ENCODE data around the gene PRSS53.
"Not testable (repeated sequence)": the region's sequence is repeated elsewhere in the genome, so short reads cannot be mapped to it uniquely, and the experiment has no call there.

The PRSS53 gene

DNA sequence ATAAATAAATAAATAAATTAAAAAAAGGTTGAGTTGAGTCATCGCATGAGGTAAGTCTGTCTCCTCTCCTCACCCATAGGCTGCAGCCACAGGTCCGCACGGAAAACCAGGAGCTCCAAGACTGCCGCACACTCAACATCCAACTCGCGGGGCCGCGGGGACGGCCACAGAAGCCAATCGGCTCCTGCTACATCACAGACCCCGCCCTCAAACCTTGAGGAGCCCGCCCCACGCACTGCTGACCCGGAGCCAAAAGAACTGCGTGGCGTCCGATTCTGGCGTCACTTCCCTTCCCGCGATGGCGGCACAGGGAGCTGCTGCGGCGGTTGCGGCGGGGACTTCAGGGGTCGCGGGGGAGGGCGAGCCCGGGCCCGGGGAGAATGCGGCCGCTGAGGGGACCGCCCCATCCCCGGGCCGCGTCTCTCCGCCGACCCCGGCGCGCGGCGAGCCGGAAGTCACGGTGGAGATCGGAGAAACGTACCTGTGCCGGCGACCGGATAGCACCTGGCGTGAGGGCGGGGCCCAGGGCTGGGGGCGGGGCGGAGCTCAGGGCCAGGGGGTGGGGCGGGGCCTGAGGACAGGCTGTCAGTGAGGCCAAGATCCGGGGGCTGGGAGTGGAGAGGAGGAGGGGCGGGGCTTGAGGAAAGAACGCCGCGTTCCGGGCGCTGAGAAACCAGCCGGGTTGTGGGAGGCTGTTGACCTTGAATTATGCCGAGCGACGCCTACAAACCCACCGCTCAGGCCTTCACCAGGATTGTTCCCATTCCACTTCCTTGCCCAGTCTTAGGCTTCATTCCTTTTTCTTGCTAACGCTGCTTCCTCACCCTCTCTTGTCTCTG is 28.9 kb upstream of the PRSS53 start, which contains the start of gene KAT8:
TSS of gene KAT8 (plus strand) at position 281 of the 839 bp plus-strand sequence. CDS start at position 299, 18 bp downstream.
- peak; percentile 86 for FAIRE-seq

DNA sequence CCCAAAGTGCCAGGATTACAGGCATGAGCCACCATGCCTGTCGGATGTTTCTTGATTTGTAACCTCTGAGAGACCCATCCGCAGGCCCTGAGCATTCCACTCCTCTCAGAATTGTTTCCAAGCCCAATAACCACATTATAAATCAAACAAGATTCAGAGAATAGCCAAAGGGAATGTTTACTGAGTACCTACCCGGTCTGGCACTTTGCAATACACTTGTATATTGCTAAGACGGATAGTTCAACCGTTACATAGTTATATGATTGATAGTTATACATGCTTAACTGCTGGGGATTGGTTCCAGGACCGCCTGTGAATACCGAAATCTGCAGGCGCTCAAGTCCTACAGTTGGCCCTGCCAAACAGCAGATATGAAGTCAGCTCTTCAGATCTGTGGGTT is 25.7 kb upstream of the PRSS53 start:
- FAIRE-seq = no peak

DNA sequence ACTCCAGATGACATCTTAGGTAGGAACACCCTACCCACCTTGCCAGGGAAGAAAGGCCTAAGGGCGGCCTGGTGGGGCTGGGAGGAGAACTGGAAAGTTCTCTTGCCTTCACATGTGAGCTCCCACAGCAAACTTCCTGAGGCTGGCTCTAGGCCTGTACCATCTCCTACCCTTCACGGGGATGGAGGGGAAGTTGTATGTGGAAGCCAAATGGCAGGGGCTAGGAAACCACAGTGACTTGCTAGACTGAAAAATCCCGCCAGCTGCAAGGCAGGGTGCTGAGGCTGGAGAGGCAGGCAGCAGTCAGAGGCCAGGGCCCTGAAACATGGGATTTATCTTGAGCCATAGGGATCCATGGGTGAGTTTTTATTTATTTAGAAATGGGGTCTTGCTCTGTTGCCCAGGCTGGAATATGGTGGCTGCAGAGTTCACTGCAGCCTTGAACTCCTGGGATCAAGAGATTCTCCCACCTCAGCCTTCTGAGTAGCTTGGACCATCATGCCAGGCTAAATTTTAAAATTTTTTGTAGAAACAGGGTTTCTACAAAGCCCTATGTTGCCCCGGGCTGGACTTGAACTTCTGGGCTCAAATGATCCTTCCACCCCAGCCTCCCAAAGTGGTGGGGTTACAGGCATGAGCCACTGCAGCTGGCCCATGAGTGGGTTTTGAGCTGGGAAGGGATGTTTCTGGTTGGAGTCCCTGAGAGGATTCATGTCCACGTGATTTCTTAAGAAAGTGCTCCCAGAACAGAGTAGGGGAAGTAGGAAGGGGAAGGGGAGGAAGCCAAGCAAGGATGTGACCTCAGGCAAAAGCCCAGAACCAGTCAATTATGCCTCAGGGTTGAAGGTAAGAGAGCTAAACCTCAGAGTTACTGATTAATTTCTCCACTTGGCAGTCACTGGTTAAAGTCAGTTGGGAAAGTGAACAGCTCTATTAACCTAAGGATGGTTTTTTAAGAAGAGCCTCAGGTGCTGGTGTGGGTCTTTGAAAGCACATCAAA is 24.7 kb upstream of the PRSS53 start:
- FAIRE-seq = no peak

DNA sequence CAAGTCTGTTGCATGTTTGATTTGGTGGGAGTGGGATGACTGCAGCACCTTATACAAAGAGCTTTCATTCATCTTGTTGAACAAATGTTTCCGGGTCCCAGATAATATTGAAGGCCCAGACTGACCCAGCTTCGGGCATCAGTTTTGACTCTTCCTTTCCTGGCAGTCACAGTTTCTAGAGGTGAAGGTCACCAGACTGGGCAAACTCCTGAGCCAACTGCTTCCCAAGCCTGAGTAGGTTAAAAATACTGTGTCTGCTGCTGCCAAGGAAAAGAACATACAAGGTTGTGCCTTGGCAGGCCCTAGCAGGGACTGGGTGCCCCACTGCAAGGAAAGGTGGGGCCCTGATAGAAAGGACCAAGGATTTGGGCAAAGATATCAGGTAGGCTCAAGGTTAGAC is 24.0 kb upstream of the PRSS53 start:
- FAIRE-seq = no peak

DNA sequence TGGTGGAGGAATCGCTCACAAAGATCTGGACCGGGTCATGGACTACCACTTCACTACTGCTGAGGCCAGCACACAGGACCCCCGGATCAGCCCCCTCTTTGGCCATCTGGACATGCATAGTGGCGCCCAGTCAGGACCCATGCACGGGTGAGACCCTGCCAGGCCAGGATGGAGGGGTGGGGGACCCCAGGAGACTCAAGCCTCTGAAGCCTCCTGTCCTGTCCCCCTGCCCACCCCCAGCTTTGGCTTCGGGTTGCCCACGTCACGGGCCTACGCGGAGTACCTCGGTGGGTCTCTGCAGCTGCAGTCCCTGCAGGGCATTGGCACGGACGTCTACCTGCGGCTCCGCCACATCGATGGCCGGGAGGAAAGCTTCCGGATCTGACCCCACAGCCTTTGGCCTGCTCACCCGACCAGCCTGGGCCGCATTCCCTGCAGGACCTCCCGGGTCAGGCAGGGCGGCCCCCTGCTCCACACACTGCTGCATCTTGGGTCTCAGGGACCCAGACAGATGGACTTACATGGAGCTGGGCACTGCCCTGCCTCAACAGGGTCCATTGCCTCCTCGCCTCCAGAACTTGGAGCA is 23.2 kb upstream of the PRSS53 start:
- no peak for FAIRE-seq

DNA sequence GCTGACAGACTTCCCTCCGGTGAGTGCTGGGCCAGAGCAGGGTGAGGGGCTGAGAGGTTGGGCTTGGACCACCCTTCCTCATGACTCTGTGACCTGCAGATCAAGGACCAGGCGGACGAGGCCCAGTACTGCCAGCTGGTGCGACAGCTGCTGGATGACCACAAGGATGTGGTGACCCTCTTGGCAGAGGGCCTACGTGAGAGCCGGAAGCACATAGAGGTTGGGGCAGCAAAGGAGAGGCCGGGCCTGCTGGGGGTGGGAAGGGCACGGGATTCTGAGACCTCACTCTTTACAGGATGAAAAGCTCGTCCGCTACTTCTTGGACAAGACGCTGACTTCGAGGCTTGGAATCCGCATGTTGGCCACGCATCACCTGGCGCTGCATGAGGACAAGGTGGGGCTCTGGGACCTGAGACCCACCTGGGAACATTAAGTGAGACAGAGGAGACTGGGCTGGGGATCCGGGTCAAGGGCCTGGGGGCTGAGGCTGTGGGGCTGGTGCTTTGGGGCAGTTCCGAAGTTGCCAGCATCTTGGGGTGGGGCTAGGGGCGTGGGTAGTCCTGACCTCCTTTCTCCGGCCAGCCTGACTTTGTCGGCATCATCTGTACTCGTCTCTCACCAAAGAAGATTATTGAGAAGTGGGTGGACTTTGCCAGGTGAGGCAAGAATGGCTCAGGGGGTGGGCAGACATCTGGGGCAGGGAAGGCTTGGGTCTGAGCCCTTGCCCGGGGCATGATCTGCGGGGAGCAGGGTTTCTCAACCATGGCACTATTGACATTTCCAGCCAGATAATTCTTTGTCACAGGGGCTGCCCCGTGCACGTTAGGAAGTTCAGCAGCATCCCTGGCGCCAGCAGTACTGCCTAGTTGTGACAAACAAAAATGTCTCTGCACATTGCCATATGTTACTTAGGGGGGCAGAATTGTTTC is 21.6 kb upstream of the PRSS53 start:
- FAIRE-seq = no peak

DNA sequence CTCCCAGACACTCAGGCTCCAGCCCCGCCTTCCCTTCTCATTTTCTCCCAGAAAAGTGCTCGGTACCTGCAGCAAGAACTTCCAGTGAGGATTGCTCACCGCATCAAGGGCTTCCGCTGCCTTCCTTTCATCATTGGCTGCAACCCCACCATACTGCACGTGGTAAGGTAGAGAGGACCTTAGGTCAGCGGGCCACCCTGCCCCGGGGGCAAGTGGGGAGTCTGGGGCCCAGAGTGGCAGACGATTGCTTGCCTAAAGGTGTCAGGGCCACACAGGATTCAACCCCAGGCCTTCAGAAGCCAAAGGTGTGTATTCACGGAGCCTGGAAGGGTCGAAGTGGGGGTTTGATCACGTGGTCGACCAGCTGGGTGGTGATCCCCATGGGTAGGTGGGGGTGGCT is 20.9 kb upstream of the PRSS53 start:
- no peak for FAIRE-seq

DNA sequence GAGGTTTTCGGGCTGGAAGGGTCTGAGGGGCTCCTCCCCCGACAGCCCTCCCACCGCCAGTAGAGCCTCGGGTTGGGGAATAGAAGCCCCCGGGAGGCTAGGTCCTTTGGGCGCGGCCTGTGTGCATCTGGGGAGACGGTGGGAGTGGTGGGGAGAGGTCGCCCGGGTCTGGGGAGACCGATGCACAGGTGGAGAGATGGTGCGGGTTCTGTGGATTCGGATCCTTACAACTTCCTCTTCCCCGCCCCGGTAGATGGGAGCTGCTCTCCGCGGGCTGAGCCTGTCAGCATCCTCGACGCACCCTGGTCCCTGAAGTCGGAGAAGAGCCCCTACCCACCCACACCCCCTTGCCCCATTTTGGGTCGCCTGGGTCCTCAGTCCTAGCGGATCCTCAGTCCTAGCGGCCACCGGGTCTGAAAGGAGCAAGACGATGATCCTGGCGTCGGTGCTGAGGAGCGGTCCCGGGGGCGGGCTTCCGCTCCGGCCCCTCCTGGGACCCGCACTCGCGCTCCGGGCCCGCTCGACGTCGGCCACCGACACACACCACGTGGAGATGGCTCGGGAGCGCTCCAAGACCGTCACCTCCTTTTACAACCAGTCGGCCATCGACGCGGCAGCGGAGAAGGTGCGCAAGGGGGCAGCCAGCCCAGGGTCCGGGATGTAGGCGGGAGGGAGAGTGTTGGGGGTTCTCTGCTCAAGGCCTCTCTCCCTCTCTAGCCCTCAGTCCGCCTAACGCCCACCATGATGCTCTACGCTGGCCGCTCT is 20.2 kb upstream of the PRSS53 start:
- FAIRE-seq = no peak

DNA sequence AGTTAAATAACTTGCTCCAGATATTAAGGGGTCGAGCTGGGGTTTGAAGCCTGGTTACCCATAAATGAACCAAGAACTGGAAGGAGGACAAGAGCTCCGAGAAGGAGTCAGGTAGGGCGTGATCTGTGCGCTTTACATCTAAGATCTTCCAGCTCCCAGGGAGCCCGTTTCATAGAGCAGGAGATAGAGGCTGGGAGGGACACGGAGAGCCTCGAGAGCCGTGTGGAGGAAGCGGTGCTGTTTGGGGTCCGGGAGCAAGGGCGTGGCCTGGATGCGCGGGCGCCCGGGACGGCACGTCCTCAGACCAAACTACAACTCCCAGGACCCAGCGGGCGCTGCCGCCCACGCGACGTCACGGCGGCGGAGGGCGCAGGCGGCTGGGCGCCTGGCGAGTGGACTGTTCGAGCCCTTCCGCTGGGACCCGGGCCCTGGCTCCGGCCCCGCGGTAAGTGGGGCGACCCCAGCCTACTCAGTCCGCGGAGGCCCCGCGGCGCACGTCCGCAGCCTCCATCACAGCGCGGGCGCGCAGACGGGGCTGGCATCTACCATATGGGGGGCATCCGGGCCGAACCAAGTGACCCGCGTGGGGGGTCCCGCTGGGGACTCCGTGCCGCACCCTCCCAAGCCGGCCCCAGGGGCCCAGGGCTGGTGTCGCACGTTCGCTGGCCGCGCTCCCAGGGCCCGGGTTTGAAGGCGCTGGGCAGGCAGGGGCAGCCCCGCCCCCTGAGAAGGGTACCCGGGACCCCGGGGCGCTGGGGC is 19.5 kb upstream of the PRSS53 start, which contains the start of gene BCKDK:
TSS of gene BCKDK (plus strand) at position 352 of the 759 bp plus-strand sequence. CDS start 838 bp downstream, outside the sequence.
- FAIRE-seq = no peak

DNA sequence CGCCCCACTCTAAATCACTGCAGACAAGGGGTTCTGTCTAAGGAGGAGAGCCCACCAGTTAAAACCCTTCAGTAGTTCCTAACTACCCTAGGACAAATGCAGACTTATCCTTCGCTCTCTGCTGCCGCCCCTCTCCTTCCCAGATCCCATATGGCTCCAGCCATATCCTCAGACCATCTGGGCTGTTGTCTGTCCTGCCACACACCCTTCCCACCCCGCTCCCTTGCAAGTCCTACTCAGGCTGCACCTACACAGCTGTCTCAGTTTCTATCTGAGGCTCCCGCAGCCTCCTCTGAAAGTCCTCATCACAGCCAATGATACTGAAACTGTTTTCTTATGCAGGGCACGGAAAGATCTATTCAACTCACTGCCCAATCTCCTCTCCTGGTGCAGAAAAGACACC is 18.7 kb upstream of the PRSS53 start:
- FAIRE-seq = no peak

DNA sequence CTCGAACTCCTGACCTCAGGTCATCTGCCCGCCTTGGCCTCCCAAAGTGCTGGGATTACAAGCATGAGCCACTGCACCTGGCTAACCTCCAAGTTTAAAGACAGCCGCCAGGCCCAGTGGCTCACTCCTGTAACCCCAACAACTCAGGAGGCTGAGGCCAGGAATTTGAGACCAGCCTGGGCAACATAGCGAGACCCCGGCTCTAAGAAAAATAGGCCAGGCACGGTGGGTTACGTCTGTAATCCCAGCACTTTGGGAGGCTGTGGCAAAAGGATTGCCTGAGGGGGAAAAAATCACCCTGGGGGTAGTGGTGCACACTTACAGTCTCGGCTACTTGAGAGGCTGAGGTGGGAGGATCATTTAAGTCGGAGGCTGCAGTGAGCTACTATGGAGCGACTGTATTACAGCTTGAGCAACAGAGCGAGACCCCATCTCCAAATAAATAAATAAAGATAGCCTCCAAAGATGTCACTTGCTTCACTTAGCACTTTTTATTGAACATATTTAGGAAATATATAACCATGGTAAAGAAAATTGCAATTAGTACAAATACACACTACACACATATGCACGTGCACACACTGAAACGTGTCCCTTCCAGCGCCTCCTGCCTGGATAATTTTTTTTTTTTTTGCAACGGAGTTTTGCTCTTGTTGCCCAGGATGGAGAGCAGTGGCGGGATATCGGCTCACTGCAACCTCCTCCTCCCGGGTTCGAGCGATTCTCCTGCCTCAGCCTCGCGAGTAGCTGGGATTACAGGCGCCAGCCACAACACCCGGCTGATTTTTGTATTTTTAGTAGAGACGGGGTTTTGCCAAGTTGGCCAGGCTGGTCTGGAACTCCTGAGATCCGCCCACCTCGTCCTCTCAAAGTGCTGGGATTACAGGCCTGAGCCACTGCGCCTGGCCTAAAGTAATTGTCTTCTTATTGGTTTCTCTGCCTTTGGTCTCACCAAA is 18.0 kb upstream of the PRSS53 start:
- FAIRE-seq = no peak

DNA sequence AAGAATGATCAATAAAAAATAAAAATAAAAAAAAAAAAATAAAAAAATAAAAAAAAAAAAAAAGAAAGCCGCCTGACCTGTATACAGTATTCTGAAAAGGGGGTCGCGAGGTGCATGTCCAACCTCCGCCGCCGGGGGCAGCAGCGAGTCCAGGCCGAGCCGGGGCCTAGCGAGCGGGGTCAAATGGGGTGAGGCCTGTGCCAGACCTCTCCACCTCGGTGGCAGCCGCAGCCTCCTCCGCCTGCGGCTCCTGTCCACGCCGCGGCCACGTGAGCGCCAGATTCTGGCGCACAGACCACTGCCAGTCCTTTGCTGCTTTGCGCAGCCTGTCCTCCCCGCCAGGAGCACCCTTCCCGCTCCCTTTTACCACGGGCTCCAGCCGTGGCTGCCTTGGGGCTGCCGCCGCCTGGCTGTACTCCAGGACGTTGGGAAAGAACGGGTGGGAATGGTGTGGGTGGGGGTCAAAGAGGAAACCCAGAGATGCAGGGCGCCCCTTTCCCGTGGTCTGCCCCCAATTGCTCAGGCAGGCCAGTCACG is 17.0 kb upstream of the PRSS53 start:
- FAIRE-seq = no peak

DNA sequence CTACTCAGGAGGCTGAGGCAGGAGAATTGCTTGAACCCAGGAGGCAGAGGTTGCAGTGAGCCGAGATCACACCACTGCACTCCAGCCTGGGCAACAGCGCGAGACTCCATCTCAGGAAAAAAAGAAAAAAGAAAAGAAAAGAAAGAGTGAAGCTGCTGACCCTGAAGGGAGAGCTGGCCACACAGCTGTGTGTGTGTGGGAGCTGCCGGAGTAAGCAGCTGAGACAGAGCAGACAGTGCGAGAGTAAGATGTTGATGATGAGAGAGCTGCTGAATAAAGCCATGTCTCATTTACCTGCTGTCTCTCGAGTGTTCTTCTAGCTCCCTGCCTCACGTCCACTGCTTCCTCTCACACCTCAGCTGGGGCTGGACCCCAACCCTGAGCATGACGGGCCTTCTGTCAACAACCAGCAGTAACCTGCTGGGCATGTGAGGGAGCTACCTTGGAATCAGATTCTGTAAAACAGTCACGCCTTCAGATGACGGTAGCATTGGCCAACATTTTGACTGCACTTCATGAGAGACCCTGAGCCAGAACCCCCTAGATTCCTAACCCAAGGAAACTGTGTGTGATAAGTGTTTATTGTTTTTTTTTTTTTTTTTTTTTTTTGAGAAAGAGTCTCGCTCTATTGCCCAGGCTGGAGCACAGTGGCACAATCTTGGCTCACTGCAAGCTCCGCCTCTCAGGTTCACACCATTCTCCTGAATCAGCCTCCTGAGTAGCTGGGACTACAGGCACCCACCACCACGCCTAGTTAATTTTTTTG is 12.3 kb upstream of the PRSS53 start:
- not testable (repeated sequence) for FAIRE-seq

DNA sequence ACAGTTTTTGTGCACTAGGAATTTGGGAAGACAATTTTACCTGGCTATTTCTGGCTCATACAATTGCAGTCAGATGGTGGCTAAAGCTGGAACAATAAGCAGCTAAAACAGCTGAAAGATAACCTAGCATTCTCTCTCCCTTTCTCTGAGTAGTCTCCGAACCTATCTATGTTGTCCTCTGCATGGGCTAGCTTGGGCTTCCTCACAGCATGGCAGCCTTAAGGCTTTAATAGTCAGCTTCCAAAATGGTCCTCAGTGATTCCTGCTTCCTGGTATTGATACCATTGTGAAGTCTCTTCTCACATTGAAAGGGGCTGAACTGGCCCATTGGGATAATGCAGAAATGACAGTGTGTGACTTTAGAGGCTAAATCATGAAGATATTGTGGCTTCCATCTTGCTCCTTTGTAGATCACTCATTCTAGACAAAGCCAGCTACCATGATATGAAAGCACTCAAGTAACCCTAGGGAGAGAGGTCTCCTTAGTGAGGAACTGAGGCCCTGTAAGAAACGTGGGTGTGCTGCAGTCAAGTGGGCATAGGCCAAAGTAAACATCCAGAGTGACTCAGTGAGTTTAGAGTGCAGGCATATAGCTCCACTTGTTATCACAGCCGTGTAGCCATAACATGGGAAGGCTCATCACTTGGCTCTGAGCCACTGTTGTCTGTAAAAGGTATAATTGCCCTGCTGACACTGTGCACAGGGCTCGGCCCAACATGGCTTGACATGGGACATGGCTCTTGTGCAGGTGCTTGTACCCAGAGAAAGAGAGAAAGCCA is 11.3 kb upstream of the PRSS53 start:
- FAIRE-seq = no peak

DNA sequence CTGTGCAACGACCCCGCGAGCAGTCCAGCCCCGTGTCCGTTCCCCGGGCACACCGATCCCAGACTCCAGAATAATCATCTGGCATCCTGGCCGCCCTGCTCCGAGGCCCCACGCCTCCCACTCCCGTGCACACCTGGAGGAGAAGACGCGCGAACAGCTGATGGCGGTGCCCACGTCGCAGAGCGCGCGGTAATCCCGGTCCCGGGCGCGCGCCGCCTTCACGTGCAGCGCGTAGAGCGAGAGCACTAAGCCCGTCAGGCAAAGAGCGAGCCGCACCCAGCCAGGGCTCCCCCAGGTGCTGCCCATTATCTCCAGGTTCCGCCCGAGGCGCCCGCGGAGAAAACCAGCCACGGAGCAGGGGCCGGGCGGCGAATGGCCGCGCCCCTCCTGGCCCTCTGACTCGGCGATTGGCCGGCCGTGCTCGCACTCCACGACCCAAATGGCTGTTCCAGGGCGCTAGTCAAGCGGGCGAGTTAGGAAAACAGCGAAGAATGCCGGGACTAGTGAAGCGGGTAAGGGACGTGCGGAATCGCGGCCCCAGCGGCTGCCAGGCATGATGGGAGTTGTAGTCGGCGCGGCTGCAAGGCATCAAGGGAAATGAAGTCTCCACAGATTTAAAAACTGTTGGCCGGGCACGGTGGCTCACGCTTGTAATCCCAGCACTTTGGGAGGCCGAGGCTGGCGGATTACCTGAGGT is 5.8 kb upstream of the PRSS53 start, which contains the start of gene VKORC1:
TSS of gene VKORC1 (minus strand) at position 374 of the 697 bp plus-strand sequence. CDS start at position 306, 68 bp downstream.
- FAIRE-seq = peak; percentile 95

DNA sequence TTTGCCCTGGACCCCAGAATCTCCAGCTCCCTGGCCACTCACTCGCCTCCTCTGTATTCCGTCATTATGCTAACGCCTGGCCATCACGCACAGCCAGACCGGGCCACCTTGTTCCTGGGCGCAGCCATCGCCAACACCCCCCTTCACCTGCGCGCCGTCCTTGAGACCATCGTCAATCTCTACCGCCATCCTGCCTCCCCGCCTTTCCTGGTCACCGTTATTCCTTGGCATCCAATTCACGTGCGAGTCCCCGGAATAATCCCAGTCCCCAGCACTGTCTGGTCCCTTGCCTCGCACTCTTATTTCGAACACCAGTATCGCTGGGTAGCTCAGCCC is 5.3 kb upstream of the PRSS53 start:
- no peak for FAIRE-seq

Measured in A204.1 (cell line).